Stimulated activated CD8-positive, alpha-beta memory T cell treated with anti-CD3 and anti-CD28 coated beads, Interleukin-4, amount 100 ng/mL, for 4 hours (primary cell): ENCODE measurements around the gene TELO2.
"Not testable (repeated sequence)": the region's sequence is repeated elsewhere in the genome, so short reads cannot be mapped to it uniquely, and the experiment has no call there.

Source experiments
- DNase-seq, 2 donors: peaks; one replicate each; pipeline ENCODE4 v3.0.0-alpha.2; 2020; ENCODE audit warnings: low read depth in 2 of 2, low spot score in 1 of 2

Gene TELO2

GRCh38 chr16:1475552-1476114, 17.5 kb upstream of the TELO2 start:
- DNase-seq, result no peak

GRCh38 chr16:1477033-1477432, 16.1 kb upstream of the TELO2 start:
- DNase-seq, result no peak

DNA sequence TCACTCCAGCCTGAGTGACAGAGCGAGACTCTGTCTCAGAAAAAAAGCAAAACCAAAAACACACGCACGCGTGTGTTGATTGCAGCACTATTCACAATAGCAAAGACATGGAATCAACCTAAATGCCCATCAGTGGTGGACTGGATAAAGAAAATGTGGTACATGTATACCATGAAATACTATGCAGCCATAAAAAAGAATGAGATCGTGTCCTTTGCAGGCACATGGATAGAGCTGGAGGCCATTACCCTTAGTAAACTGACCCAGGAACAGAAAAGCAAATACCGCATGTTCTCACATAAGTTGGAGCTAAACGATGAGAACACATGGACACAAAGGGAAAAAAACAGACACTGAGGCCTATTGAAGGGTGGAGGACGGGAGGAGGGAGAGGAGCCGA, 14.2 kb upstream of the TELO2 start:
- DNase-seq, result not testable (repeated sequence)

DNA sequence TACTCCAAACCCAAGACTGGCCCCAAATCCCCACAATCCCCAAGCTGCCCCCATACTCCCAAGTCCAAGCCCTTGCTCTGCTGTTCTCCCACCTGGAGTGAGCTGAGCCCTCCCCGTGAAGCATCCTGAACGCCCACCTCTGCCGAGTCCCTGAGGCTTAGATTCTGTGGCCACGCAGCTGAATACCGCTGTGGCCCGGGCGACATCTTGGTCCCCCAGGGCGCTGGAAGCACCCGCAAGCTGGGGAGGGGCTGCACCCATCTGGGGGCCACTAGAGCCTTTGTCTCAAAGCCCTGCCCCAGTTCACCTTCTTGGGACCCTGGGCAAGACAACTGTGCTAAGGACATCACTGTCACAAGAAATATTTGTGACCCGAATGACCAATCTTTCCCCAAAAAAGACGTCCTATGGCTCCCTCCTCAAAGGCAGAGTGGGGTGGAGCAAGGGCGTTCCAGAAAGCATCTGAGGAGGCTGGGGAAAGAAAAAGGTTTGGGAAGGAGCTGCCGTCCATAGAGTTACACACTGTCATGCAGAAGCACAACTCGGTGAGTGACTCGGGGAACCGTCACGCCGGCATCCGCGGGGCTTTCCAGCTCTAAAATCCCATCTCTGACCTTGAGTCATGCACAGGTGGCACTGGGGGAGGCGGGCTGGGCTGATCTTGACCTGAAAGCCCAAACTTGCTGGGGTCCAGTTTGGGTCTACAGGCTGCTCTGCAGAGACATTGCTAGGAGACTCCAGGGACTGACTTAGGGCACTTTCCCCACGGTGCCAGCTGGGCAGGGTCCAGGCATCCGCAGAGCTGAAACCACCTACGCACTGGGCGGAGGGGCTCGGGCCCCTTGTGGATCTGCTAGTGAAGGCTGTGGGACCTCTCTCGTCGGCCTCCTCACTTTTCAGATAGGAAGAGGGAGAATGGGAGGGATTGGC, 11.0 kb upstream of the TELO2 start:
- DNase-seq, result no peak

DNA sequence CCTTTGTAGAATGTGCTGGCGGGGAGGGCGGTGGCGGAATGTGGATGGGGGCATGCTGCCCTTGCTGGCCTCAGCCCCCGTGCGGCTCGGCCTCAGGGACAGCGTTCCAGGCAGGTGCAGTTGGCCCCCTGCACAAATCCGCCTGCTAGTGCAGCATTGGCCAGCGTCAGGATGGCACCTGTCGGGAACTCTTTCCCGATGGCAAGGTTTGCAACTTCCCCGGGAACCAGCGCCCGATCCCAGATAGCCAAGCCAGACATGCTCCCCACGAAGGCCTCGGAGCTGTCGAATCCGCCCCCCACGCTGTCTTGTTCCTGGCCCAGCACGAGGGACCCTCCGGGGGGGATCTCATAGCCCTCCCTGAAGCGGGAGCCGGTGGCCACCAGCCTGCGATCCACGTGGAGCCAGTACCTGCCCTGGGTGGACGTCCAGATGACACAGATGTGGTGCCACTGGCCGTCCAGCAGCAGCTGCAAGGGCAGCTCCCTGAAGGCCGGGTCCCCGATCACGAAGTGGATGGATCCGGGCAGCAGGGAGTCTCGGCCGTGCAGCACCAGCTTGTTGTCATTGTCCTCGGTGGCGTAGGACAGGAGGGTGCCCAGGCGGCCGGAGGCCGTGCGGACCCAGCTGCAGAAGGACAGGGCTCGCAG, 7.2 kb upstream of the TELO2 start:
- no peak for DNase-seq

- DNase-seq, result no peak
Observed at GRCh38 chr16:1486551-1487390, 6.4 kb upstream of the TELO2 start.

- no peak for DNase-seq
Observed at GRCh38 chr16:1487395-1488053, 5.6 kb upstream of the TELO2 start.

DNA sequence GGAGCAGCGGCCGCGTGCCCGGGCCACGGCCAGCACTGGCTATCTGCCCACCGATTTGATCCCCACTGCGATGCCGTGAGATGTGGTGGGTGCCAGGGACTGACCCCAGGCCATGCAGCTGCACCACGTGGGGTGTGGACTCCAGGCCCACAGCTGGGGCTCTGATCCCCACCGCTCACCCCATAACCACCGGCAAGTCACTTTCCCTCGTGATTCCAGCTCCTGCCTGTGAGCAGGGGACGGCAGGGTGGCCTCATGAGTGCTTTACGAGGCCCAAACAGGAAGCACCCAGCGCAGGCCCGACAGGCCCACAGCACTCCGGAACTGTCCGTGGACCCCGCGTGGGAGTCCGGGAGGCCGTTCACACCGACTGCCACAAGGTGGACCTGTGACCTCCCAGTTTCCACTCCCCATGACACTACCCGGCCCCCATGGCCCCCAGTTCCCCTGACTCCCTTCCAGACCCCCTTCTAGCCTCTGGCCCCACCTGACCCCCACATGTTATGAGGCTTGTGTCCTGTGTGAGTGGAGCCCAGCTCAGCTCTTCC, 5.0 kb upstream of the TELO2 start:
- DNase-seq, result no peak

DNA sequence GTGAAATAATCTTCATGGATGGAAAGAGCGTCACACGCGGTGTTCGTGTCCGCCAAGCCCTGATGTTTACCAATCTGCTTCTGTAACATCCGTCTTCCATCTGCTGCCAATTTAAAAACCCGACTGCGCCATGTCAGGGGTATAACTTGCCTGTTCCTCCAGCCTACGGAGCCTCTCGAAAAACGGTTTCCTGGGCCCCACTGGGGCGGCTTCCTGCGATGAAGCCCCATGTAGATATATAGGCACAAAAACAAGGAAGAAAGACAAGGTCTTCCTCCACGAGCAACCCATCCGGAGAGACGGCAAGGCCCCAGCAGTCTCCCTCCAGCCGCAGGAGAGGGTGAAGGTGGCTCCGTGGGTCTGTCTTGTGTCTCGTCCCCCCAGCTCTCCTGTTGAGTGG, 4.5 kb upstream of the TELO2 start, which contains the start of gene PTX4:
PTX4 (minus strand) TSS at position 326 of the 400 bp plus-strand sequence; CDS start at position 291, 35 bp downstream.
- no peak for DNase-seq

DNA sequence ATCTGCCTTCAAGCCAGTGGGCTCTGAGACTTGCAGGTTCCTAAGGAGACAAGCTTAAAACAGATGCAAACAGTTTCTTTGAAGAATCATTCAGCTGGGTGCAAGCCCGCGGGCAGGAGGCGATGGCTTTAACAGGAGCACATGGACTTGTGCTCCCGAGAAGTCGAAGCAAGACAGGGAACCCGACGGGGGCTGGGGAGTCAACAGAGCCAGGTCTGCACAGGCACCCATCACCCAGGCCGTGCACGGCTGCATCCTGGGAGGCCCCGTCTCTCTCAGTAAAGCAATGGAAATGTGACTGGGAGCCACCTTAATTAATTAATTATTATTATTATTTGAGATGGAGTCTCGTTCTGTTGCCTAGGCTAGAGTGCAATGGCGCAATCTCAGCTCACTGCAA, 4.1 kb upstream of the TELO2 start:
- DNase-seq, result no peak

DNA sequence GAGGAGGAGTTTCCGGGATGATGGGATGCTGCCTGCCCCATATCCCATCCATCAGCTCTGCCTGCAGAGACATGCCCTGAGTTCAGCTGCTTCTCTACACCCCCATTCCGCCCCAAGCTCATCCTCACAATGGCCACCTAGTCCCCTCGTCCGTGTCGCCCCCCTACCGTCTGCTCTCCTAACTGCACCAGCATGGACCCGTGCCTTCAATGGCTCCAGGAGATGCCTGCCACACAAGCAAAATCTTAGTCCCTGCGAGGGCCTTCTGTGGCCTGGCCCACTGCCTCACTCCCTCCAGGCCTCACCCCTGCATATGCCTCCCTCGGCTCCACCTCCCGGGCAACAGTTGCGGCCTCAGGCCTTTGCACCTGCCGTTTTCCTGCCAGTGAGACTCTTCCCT, 1.8 kb upstream of the TELO2 start:
- no peak for DNase-seq

DNA sequence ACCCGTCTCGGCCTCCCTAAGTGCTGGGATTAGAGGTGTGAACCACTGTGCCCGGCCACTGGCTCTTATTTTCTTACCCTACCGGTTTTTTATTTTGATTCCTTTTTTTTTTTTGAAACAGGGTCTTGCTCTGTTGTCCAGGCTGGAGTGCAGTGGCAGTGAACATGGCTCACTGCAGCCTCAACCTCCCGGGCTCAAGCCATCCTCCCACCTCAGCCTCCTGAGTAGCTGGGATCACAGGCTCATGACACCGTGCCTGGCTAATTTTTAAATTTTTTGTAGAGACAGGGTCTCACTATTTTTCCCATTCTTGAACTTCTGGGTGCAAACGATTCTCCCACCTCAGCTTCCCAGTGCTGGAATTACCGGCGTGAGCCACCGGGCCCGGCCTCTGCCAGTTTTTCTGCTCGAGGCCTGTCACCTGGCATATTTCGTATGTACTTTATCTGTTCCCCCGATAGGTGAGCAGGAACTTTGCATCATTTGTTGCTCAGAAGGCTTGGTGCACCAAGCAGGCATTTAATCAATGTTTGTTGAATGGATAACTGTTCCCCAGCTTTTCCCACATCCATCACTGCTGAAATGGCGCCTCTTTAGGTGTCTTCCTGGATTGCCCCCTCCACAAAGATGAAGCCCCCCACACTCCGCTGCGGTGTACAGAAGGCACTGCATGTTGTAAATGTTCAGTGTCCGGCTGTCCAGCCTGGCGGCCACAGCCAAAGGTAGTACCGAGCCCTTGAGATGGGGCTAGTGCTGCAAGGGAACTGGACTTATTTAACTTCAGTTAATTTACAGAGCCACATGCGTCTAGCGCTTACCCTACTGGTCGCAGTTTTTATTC, 858 bp upstream of the TELO2 start:
- DNase-seq, result no peak

GRCh38 chr16:1493746-1494094, 560 bp downstream of the TELO2 start:
- no peak for DNase-seq

DNA sequence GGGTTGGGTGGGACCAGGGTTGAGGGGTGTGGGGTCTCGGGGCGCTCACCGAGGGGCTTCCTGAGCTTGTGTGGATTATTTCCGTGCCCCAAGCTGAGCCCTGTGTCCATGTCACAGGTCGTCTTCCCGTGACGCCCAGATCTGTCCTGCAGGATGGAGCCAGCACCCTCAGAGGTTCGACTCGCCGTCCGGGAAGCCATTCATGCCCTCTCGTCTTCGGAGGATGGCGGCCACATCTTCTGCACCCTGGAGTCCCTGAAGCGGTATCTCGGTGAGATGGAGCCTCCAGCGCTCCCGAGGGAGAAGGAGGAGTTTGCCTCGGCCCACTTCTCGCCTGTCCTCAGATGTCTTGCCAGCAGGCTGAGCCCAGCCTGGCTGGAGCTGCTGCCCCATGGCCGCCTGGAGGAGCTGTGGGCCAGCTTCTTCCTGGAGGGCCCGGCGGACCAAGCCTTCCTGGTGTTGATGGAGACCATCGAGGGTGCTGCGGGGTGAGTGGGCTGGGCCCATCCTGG, 1.0 kb downstream of the TELO2 start:
- DNase-seq, result no peak

- DNase-seq, result no peak
Observed at GRCh38 chr16:1494711-1495110, 1.6 kb downstream of the TELO2 start.

- no peak for DNase-seq
Observed at GRCh38 chr16:1495211-1495888, 2.2 kb downstream of the TELO2 start.

DNA sequence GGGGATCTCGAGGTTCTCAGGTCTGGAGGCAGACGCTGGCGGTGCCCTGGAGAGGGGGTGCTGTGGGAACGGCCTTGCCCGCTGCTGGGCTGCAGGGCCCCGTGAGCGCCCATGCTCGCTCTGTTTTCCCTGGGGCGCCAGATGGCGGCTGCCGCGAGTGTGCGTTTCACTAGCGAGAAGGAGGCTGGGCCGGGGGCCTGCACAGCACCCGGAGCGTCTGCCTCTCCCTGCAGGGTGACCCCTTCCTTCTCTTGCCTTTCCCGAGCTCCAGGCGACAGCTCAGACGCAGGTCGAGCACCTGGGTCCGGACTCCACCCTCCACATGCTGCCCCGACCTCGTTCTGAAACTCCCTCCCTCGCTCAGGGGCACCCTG, 2.7 kb downstream of the TELO2 start:
- DNase-seq, result no peak

DNA sequence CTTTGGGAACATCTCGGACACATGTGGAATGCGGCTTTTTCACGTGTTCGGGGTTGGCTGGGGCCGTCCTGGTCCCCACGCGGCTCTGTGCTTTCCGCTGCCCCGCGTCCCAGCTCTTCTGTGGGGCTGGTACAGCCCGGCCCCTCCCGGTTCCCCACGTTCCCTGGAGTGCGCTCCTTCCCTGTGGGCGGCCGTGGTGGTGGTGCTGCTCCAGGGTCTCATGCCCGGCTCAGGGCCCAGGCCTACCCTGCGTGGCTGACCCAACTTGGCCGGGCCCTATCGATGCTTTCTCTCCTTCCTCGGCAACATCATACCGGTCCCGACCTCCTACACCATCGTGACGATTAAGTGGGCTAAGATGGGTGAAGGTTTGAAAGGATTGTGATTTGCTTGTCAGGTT, 3.3 kb downstream of the TELO2 start:
- no peak for DNase-seq
